ENCODE results near the gene RER1.

RER1 gene

DNA sequence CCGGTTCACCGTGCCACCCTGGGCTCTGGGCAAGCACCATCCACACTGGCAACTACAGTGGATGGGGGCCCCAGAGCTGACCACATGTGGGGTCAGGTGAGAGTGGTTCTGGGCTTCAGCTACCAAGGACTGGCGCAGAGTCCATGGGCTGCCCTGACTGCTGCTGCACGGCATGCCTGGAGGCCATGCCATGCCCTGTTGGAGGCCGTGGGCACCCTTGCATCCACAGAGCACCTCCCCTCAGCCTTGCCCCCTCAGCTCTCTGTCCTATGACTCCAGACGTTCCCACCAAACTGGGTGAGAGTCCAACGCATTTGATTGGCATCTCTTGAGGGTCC, 15.7 kb upstream of the RER1 start:
- no peak for DNase-seq (ENCODE audit: low read depth, low spot score)

DNA sequence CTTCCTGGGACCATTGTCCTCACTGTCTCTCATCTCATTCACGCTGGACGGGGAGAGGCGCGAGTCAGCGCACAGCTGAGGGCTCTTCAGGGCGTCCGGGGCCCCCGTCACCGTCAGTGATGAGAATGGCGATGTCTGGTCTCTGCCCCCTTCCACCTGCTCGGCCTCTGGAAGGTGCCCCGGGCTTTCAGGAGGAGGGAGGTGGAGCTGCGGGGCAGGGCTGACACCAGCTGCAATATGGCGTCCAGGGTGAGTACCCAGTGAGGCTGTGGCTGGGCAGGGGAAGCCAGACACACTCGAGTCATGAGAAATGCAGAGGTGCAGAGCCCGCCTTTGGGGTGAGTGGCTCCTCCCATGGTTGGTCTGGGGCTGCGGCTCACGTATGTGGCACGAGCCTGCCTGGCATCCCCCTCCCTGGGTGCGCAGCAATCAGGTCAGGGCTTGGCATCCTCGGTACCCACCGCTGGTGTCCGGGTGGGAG, 15.3 kb upstream of the RER1 start:
- no peak for DNase-seq (ENCODE audit: low read depth, low spot score)

DNA sequence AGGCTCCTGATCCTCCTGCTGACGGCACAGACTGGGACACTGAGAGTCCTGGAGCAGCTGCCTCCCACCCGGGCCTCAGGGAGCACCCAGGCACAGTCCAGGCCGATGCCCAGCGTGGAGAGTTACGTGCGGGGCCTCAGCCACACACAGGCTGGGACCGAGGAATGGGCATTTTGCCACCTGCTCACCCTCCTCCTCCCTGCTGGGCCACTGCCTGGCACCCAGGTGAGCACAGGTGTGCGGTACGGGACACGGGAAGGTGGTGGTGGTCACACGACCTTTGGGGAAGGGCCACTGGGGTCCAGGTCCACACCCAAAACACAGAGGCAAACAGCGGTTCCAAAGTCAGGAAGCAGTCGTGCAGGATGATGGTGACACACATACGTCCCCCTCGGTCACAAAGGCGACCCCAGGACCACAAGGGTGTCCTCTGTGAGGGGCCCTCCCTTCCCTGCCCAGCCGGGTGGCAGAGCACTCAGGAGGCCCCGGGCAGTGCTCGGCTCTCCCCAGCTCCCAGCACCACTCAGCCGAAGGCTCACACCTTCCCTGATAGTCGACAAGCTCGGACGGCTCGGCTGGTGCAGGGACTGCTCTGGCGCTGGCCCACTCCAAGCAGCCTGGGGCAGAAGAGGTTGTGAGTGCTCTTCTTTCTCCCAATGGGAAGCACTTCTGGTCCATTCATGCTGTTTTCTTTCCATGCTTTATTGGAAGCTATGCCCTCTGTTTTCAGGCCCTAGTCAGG, 14.5 kb upstream of the RER1 start:
- no peak for DNase-seq (ENCODE audit: low read depth, low spot score)

DNA sequence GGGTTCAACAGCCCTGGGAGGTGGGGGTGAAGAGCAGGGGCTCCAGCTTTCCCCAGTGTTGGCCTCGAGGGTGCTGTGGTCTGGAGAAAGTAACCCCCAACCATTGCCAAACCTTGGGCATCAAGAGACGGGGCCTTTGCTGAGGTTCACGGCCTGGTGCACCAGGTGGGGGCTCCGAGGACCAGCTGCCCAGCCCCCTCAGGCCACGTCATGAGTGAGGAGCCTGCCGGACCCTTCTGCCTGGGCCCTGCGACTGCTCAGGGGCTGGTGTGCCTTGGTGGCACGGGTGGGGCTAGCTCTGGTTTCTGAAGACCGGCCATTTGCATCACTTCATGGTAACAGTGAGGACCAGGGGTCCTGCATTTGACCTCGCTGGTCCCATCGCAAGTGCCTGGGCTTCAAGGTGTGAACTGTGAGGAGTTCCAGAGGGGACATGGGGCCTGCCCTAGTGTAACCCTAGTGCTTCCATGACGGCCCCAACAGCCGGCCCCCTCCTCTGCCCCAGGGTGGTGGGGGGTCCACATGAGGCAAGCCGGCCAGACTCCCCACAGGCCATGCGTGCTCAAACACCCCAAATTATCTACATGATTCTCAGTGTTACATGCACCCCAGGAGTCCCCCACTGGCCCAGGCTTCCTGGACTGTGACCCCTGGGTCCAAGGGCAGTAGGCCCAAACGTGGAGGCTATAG, 13.7 kb upstream of the RER1 start:
- no peak for DNase-seq (ENCODE audit: low read depth, low spot score)

DNA sequence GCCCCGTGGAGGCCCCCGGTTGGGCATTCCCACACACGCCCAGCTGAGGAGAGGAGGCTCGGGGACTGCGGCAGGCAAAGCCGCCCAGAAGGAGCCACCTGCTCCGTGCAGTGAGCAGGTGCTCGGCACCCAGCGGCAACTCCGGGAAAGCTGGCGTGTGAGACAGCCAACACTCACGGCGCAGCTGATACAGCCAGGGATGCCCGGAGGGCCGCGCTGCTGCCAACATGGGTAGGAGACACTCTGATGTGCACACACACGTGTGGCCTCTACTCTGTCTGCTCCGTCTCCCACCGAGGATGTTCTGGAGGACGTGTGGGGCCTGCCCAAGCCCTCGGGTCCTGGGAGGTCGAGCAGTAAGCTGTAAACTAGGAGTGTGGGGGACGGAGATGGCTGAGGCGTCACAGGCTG, 13.2 kb upstream of the RER1 start:
- no peak for DNase-seq (ENCODE audit: low read depth, low spot score)

DNA sequence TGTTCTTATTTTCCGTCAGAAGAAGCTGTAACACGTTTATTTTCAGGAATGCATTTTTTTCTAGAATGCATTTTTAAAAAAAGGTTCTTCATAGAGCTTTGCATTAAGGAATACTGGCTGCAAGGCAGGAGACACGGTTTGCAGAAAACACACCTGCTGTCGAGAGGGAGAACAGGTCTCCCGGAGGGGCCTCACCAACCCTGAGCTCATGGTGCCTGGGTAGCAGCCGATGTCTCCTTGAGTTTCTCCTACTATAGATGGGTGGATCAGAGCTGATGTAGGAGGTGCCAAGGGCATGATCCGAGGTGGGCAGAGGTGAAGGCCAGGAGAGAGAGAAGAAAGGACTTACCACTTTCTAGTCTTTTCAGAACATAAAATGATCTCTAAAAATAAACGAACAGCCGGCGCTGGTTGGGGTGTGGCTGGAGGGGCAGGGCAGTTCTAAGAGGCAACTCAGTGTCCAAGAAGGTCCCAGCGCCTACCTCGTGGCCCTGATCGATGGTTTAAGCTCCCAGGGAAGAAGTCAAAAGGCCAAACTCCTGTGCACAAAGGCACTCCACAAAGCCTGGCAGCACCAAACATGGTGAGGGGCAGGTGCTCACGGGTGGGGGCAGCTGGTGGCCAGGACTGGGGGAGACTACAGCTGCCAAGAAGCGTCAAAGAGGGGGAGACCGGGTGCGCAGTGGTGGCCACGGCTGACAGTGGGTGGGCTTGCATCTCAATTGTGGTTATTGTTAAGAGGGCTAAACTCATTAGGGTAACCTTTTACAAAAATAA, 12.5 kb upstream of the RER1 start:
- DNase-seq (ENCODE audit: low read depth, low spot score) = no peak

DNA sequence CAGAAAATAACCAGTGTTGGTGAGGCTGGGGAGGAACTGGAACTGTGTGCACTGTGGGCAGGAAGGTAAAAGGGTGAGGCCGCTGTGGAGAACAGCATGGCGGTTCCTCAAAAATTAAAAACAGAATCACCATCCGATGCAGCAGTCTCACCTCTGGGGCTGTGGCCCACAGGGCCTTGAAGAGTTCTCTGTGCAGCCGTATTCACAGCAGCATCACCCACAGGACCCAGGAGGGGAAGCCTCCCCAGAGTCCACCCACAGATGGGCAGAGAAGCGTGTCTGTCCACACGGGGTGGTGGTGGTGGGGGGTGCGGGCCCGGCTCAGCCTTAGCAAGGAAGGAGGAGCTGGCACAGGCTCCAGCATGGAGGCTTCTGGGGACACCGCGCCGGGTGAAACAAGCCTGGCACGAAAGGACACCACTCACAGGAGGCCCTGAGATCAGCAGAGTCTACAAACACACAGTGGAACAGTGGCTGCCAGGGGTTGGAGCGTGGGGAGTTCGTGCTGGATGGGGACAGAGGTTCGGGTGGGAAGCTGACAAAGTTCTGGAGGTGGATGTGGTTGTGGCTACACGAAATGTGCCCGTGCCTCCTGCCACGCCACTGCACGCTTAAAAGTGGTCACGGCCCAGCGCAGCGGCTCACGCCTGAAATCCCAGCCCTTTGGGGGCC, 11.8 kb upstream of the RER1 start:
- DNase-seq (ENCODE audit: low read depth, low spot score) = no peak

DNA sequence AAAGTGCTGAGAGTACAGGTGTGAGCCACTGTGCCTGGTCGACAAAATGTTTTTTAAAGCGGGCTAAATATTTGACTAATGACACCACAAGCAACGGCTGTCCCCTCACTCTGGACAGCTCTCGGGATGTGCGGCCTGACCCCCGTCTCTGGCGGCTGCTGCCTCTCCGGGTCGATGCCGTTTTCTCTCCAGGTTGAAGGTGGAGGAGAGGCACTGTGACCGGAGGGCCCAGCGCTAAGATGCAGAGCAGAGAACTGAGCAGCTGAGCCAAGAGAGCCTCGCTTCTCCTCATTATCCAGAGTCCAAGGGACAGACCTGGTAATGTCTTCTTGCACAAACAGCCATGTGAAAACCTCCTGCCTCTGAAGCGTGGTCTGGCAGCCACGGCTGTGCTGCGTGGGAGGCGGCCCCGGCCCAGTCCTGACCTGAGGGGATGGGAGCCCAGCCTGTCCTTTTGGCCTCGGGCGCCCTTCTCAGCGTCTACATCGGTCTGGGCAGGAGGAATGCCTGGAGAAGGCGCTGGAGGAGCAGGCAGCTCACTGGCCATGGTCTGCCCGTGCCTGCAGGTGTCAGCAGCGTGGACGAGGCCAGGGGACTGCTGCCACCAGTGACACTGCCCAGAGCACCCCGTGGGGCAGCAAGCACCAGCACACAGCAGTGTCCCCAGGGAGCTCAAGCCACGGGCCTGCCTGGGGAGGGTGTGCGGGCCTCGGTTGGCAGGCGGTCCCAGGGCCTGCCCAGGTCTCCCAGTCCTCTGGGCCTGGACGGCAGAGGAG, 10.6 kb upstream of the RER1 start:
- DNase-seq (ENCODE audit: low read depth, low spot score) = no peak

DNA sequence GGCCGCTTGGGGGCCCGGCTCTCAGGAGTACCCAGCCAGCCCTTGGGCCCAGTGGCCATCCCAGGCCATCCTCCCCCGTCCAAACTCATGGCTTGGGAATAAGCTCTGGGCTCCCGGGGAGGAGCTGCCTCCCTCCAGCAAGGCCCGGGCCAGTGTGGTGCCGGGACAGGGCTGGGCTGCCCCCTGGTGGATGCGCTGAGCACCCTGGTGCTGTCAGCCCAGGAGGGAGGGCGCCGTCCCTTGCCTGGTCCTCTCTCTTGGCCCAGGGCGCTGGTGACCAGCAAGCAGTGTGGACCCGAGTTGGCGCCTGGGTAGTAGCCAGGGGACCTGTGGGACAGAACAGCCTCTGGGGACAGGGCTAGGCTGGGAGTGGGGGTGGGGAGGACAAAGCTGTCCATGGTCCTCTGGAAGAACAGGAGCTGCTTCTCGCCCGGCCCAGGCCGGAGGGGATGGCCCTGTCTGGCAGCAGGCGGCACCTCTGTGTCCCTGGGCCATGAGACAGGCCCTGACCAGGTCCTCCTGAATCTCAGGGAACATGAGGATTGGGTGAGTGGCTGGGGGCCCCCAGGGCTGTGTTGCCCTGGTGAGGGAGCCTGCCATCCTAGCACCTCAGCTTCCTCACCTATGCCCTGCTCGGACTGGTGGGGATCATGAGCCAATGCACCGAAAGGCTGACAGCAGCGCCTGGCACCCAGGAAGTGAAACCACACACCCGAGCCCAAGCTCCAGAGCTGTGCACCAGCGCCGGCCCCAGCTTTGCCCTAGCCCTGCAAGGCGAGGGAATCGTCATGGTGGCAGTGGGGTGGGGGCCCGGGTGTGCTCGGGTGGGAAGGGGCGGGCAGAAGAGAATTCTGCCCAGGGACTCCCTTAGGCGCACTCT, 9.7 kb upstream of the RER1 start:
- DNase-seq (ENCODE audit: low read depth, low spot score) = peak; percentile 37

DNA sequence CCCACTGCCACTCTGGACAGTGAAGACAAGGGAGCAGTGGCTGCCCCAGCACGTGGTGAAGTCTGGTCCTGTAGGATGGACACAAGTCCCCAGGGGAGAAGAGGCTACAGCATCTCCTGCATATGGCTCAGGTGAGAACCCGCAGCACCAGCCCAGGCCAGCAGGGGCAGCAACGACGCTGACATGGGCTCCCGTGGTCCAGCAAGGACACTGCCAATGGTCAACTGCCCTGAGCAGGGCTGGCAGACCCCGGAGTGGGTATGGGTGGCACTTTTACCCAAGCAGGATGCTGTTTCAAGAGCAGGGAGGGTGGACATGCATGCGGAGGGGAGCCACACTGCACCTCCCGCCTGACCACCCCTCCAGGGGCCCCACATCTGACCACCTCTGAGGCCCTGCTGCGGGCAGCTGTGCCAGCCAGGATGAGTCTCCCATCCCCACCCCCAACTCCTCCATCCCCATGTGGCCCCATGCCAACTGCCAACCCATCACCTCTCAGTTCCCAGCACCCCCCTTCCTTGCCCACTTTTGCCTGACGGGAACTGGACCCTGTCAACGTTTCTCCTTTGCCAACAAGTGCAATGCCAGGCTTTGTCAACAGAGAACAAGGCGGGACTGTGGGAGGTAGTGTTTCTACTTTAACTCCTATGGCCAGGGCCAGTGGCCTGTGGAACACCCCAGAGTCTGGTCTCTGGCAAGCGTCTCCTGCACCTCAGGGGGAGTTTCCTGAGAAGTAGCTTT, 8.8 kb upstream of the RER1 start:
- DNase-seq (ENCODE audit: low read depth, low spot score) = no peak

DNA sequence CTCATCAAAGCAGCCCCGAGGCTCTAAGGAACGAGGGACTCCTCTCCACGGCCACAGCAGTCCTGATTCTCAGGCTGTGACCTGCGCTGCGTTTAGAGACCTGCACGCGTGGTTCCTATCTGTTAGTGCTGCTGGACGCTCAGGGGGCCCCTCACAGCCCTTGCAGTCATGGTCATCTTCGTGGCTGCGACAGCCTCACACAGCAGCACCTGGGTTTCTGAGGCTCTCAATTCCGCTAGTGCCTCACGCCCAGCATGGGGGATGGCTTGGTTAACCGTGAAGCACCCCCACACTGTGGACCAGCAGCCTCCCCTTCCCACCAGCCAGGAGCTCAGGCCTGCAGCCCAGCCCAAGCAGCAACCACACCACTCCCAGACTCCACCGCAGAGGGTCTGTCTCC, 8.1 kb upstream of the RER1 start:
- no peak for DNase-seq (ENCODE audit: low read depth, low spot score)

DNA sequence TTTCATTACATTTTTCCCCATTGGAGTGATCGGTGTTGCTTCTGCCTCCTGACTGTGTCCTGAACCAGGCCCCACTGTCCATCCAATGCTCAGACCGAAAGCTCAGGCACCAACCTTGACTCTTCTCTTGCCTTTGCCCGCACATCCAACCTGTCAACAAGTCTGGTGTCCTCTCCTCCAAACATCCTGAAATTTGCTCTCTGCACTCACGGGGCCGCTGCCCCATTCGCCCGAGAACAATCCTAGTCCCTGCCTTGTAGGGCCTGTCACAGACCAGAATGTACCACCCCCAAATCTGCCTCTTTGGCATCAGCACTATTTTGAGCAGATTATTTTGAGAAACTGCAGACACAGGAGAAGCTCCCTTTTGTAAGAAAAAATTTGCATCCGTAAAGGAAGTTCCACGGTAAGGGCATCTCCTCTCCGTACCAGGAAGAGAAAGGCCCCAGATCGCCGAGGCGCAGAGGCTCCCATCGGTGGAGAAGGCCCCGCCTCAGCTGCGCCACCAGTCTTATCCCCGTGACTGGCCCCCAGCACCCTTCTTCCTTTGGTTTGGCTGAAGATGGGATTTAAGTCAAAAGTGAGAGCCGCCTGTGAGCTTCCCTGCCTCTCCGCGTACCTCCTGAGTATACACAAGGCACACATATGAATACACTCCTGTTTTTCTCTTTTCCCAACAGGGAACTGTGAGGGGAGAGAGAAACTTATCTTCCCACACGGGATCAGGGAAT, 7.3 kb upstream of the RER1 start:
- DNase-seq (ENCODE audit: low read depth, low spot score) = no peak

DNA sequence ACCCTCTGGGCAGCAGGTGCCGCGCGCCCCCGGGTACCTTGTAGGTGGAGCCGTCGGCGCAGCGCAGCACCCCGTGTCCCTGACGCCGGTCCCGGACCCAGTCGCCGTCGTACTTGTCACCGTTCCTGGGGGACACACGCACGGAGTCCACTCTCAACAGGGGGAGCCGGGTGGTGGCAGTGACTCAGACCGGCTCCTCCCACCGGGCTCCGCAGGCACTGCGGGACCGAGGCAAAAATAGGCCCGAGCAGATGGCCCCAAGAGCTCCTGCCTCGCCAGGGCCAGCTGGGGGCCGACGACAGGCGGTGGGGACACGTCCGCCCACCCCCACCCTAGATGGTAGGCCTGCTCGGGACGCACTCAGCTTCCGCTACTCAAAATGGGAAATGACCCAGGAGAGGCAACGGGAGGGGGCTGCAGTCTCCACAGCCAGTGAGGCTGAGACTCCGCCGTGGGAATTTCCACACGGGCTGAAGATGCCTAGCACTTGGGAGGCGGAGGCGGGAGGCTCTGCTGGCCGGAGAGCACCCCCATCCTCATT, 6.6 kb upstream of the RER1 start:
- no peak for DNase-seq (ENCODE audit: low read depth, low spot score)

DNA sequence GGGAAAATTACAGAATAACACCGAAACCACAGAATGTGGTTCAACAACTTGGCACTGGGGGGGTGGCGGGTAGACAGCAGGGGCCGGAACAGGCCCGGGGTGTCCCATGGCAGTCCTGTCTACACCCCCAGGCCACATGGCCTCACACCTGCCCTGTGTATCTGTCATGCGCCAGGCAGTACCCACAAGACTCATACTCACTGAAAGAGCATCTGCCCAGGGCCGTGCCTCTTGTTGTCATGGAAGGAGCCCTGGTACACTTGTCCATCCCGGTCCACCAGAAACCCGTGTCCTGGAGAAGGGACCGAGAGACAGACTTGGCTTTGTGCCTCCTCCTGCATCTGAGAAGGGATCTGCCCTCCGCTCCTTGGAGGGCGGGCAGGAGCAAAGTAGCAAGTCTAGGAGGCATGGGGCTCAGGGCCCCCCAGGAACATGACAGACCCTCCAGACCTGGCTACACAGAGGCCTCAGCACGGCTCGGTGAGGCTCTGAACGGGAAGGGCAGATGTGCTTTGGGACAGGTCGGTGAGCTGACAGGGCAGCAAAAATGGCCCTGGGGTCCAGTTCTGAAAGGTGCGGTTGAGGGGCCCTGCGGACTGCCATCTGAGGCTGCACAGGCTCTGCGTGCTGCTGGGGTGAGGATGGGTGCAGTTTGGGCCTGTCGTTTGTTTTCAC, 5.9 kb upstream of the RER1 start:
- DNase-seq (ENCODE audit: low read depth, low spot score) = no peak

DNA sequence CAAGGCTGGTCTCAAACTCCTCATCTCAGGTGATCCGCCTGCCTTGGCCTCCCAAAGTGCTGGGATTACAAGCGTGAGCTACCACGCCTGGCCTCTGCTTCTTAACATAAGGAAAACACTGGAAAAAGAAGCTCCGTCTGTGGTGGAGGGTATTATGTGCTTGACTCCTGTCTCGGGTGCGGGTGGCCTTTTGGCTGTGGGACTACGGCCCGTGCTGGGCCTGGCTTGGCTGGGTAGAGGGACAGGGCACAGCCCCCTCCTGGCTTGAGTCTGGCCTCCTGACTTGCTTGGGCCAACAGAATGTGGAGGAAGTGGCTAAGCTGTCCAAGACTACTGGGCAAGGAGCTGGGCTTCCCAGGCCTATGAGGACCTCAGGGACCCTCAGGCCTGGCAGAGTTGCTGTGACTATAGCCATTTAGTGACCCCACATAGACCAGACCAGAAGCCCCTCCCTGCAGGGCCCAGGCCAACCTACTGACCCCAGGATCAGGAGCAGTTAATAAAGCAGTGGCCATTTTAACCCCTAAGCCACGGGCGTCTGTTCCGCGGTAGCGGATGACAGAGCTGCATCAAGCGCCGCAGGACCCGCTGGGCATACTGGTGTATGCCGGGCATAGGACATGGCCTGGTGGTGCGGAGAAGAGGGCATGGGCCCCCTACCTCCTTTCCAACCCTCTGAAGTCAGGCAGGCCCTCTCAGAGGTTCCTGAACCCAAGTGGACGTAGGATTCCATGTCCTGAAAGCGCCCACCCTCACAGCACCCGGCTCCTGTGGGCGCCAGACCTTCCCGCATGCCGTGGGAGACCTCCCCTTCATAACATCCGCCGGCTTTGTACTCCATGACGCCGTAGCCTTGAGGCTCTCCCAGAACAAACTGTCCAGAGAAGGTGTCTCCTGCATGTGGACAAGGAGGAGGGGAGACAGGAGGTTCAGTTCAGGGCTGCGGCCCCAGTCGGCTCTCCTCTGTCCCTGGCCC, 4.7 kb upstream of the RER1 start:
- no peak for DNase-seq (ENCODE audit: low read depth, low spot score)

DNA sequence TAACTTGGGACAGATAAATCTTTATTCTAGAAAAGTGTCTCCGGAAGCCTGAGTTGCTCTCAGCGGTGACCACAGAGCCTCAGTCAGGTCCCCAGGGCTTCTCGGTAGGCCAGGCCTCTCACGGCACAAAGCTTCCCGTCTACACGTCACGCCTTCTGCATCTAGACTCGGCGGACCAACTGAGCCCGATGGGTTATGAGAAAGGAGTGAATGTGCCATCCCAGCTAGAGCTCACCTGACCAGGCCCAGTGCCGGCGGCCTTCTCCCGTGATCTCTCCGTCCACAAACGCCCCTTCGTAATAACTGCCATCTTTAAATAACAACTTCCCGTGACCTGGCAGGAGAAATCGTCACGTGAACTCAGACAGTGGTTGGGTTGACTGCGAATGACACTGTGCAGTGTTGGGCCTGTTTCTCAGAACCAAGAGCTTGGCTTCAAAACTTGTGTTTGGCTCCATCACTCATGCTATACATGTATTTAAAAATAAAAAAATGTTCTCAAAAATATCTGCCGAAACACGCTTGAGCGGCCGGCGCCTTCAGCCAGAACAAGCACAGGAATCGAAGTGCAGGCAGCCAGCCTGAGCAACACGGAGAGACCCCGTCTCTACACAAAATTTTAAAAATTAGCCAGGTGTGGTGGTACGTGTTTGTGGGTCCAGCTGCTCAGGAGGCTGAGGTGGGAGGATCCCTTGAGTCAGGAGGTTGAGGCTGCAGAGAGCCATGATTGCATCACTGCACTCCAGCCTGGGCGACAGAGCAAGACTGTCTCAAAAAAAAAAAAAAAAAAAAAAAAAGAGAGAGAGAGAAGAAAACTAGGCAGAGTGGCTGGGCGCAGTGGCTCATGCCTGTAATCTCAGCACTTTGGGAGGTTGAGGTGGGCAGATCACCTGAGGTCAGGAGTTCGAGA, 3.4 kb upstream of the RER1 start:
- DNase-seq (ENCODE audit: low read depth, low spot score) = no peak

Measured in smooth muscle cell of the brain vasculature (primary cell).